Thoracic aorta (tissue), 2 donors: ENCODE results near the gene C6orf89. TPM values are rescaled to one million over a fixed set of nuclear protein-coding genes. Genes with fewer than 3 reads are reported as not detected.

Experiments
- ATAC-seq: fragments of 150-250 bp; one replicate; pipeline ENCODE4 v1.8.0; 2017; ENCODE audit warnings: low read depth; ENCODE audit not compliant: insufficient number of reproducible peaks, low FRiP score
- DNase-seq: peaks from one replicate; pipeline ENCODE4 v3.0.0-alpha.2; 2020; ENCODE audit warnings: low spot score
- H3K27ac ChIP-seq, 2 donors: fragments of 200-600 bp; sonication (generic); 1 replicate in 1 of 2; 2 replicates in 1 of 2; pipeline ENCODE4 v1.5.1; 2016; ENCODE audit warnings: mild to moderate bottlenecking in 2 of 2, moderate library complexity in 2 of 2
- H3K27me3 ChIP-seq: fragments of 200-600 bp; sonication (generic); replicated peaks from 2 replicates; pipeline ENCODE4 v1.6.0; 2016; ENCODE audit warnings: mild to moderate bottlenecking; ENCODE audit not compliant: insufficient read depth
- H3K36me3 ChIP-seq: fragments of 200-600 bp; sonication (generic); one replicate; pipeline ENCODE4 v1.5.1; 2016
- H3K4me1 ChIP-seq, 2 donors: fragments of 200-600 bp; sonication (generic); 1 replicate in 1 of 2; 2 replicates in 1 of 2; pipeline versions ENCODE4 v1.5.1 to v1.6.0; 2016; ENCODE audit warnings: low read depth in 2 of 2, mild to moderate bottlenecking in 1 of 2; ENCODE audit not compliant: control insufficient read depth in 1 of 2
- H3K4me3 ChIP-seq: fragments of 200-600 bp; sonication (generic); 2 replicates; pipeline ENCODE4 v1.5.1; 2016; ENCODE audit warnings: mild to moderate bottlenecking
- H3K9me3 ChIP-seq: fragments of 200-600 bp; sonication (generic); 2 replicates; pipeline ENCODE4 v1.5.1; 2016
- CTCF ChIP-seq: fragments of 200-600 bp; sonication (generic); IDR thresholded peaks from one replicate; pipeline ENCODE4 v1.5.1; 2019; ENCODE audit warnings: antibody characterized with exemption
- total RNA-seq, 2 donors: library from RNA; depleted of rRNA; stranded (reverse); fragments of >200 nt; gene quantifications; one replicate each; pipeline versions ENCODE4 v1.1.0 to v1.2.3, GENCODE V29; 2016

Gene C6orf89
- total RNA-seq, 2 donors from 2014 or later, result 53.6 to 60.9 TPM

GRCh38 chr6:36975231-36976006, 89.7 kb downstream of the C6orf89 start:
- ATAC-seq (no peak), DNase-seq (no peak)
- no peaks in the 10 kb centered on the region for H3K9me3 ChIP-seq
- no peak overlapping the region for H3K27ac ChIP-seq
- H3K4me3 ChIP-seq, result no peak overlapping the region
- no peak for TF ChIP-seq CTCF
- H3K36me3 ChIP-seq, result peaks cover 78% of the 10 kb centered on the region
- H3K27me3 ChIP-seq, result no peaks in the 10 kb centered on the region
- peaks cover 0 to 3% of the 10 kb centered on the region in 2 donors for H3K4me1 ChIP-seq

GRCh38 chr6:36976007-36976264, 90.2 kb downstream of the C6orf89 start:
- no peak for TF ChIP-seq CTCF
- DNase-seq (no peak), ATAC-seq (no peak)
- Histone ChIP-seq H3K9me3 (no peaks in the 10 kb centered on the region), H3K4me3 (no peak overlapping the region), H3K27me3 (no peaks in the 10 kb centered on the region), H3K4me1 (peaks cover 0 to 3% of the 10 kb centered on the region in 2 donors), H3K36me3 (peaks cover 77% of the 10 kb centered on the region), H3K27ac (no peak overlapping the region)

- H3K27ac ChIP-seq, result no peak overlapping the region
- TF ChIP-seq CTCF, result no peak
- H3K9me3 ChIP-seq, result no peaks in the 10 kb centered on the region
- H3K4me1 ChIP-seq, result peaks cover 0 to 9% of the 10 kb centered on the region in 2 donors
- no peaks in the 10 kb centered on the region for H3K27me3 ChIP-seq
- H3K36me3 ChIP-seq, result peaks cover 72% of the 10 kb centered on the region
- ATAC-seq (no peak), DNase-seq (no peak)
- H3K4me3 ChIP-seq, result no peak overlapping the region
These were observed 90.8 kb downstream of the C6orf89 start for GRCh38 chr6:36976509-36976908.

- Histone ChIP-seq H3K4me1 (peaks cover under 1 to 13% of the 10 kb centered on the region in 2 donors), H3K27ac (no peak overlapping the region), H3K36me3 (peaks cover 67% of the 10 kb centered on the region)
These were observed 91.2 kb downstream of the C6orf89 start for GRCh38 chr6:36976931-36977330.

GRCh38 chr6:36977470-36977941, 91.8 kb downstream of the C6orf89 start:
- H3K27me3 ChIP-seq, result no peaks in the 10 kb centered on the region
- peaks cover 4 to 15% of the 10 kb centered on the region in 2 donors for H3K4me1 ChIP-seq
- DNase-seq (no peak), ATAC-seq (no peak)
- no peak overlapping the region for H3K27ac ChIP-seq
- peaks cover 63% of the 10 kb centered on the region for H3K36me3 ChIP-seq
- no peaks in the 10 kb centered on the region for H3K9me3 ChIP-seq
- TF ChIP-seq CTCF, result peak; percentile 21
- no peak overlapping the region for H3K4me3 ChIP-seq

More at GRCh38 chr6:36976931-36977330, 91.2 kb downstream of the C6orf89 start:
- no peaks in the 10 kb centered on the region for H3K27me3 ChIP-seq
- TF ChIP-seq CTCF, result no peak
- ATAC-seq (no peak), DNase-seq (no peak)
- H3K4me3 ChIP-seq, result no peak overlapping the region
- no peaks in the 10 kb centered on the region for H3K9me3 ChIP-seq

Other genes starting within 250 kb of the C6orf89 start
- 100 to 1,000 TPM; 311 to 457 TPM for gene CDKN1A, start 207.2 kb upstream of the C6orf89 start, total RNA-seq
- under 1 TPM in 1 of 2 donors, not detected in 1; 0.27 TPM for gene RAB44, start 188.1 kb upstream of the C6orf89 start, total RNA-seq
- gene CPNE5, start 46.5 kb upstream of the C6orf89 start, total RNA-seq, result 1 to 10 TPM in 1 of 2 donors, under 1 TPM in 1; 0.85 to 1.6 TPM
- 10 to 100 TPM; 12.0 to 12.9 TPM for gene PPIL1, start 11.1 kb upstream of the C6orf89 start, total RNA-seq
- gene PI16, start 68.8 kb downstream of the C6orf89 start, total RNA-seq, result 10 to 100 TPM; 44.3 to 89.7 TPM
- 100 to 1,000 TPM; 237 to 273 TPM for gene MTCH1, start 100.2 kb downstream of the C6orf89 start, total RNA-seq
- 10 to 100 TPM; 27.5 to 52.5 TPM for gene FGD2, start 119.7 kb downstream of the C6orf89 start, total RNA-seq